IPS DF 4.7 (cell line): Measurements from ENCODE around the gene MGRN1.

ENCODE experiments used
- DNase-seq: peaks from one replicate; pipeline ENCODE4 v3.0.0-alpha.2; 2013; ENCODE audit warnings: low spot score; ENCODE audit errors: extremely low read depth

The MGRN1 gene

GRCh38 chr16:4696905-4697847 is 72.5 kb downstream of the MGRN1 start:
- DNase-seq: no peak

- DNase-seq: no peak
These were observed 73.2 kb downstream of the MGRN1 start for GRCh38 chr16:4697848-4698291.

GRCh38 chr16:4698321-4699045 is 73.9 kb downstream of the MGRN1 start:
- no peak for DNase-seq

GRCh38 chr16:4699046-4699556 is 74.5 kb downstream of the MGRN1 start:
- no peak for DNase-seq

GRCh38 chr16:4700380-4700996 is 75.9 kb downstream of the MGRN1 start:
- no peak for DNase-seq

- DNase-seq: no peak
These were observed 76.5 kb downstream of the MGRN1 start for GRCh38 chr16:4700997-4701743.

GRCh38 chr16:4701791-4702465 is 77.3 kb downstream of the MGRN1 start:
- no peak for DNase-seq

GRCh38 chr16:4702466-4702808 is 77.8 kb downstream of the MGRN1 start:
- DNase-seq: no peak

GRCh38 chr16:4703906-4704305 is 79.3 kb downstream of the MGRN1 start:
- DNase-seq: no peak

- DNase-seq: no peak
These were observed 79.9 kb downstream of the MGRN1 start for GRCh38 chr16:4704491-4704890.

- no peak for DNase-seq
These were observed 80.3 kb downstream of the MGRN1 start for GRCh38 chr16:4704913-4705312.

GRCh38 chr16:4706871-4707270 is 82.2 kb downstream of the MGRN1 start:
- DNase-seq: no peak

- DNase-seq: no peak
These were observed 84.9 kb downstream of the MGRN1 start for GRCh38 chr16:4709481-4709880.

GRCh38 chr16:4713663-4714501 is 89.3 kb downstream of the MGRN1 start:
- DNase-seq: no peak

- no peak for DNase-seq
These were observed 90.4 kb downstream of the MGRN1 start for GRCh38 chr16:4714996-4715395.

GRCh38 chr16:4718466-4718865 is 93.8 kb downstream of the MGRN1 start:
- DNase-seq: no peak

GRCh38 chr16:4723071-4723767 is 98.6 kb downstream of the MGRN1 start:
- DNase-seq: no peak

GRCh38 chr16:4724661-4725270 is 100.1 kb downstream of the MGRN1 start:
- no peak for DNase-seq

GRCh38 chr16:4726616-4727015 is 102.0 kb downstream of the MGRN1 start:
- no peak for DNase-seq
